ENCODE measurements around the gene ATP11C. TPM values are rescaled to one million over a fixed set of nuclear protein-coding genes. Genes with fewer than 3 reads are reported as not detected.

Gene ATP11C
- total RNA-seq, 2 experiments from 2014 or later = 15.2 to 18.2 TPM

DNA sequence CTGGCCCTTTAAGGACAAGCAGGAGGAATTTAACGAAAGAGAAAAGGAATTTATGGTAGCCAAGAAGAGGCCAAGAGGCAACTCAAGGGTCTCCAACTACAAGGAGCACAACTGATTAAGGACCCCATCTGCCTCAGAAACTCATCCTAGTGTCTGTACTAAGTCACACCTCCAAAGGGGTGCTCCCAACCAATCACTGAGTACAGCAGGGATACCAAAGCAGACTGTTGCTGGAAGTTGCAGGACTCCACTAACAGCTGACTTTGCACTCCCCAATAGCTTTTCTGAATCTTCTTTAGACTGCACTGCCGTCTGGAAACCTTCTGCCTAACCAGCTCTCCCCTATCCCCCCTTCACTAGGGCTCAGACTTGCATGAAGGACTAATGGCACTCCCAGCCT, 50.6 kb downstream of the ATP11C start:
- CTCF ChIA-PET = no interaction called here

DNA sequence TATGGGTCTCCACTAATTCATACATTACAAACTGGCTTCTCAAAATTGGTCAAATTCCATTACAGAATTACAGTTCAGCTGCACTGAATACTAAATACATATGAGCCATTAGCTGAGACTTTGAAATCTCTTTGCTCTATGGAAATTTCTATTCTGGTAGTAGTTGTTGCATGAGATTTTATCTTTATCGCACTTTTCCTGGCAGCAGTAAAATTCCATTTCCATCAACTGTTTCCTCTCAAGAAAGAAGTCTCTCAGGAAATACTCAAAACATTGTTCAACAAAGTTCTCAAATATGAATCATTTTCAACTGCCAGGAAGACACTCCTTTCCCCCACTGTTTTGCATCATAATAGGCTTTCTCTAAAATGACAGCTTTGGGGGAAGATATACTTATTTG, 51.3 kb downstream of the ATP11C start:
- POLR2A ChIA-PET = no interaction called here
- Histone ChIP-seq H3K9me3 (ENCODE audit: control insufficient read depth in 1 of 2, insufficient read depth in 1 of 2, low read length in 2 of 2) (no peaks in the 10 kb centered on the region), H3K4me1 (ENCODE audit: insufficient read depth, low read length) (no peaks in the 10 kb centered on the region), H3K27me3 (ENCODE audit: control insufficient read depth in 1 of 2, insufficient read depth in 2 of 2, low read length in 2 of 2) (no peaks in the 10 kb centered on the region), H3K27ac (ENCODE audit: low read depth in 1 of 2, low read length in 2 of 2) (no peak overlapping the region), H3K36me3 (ENCODE audit: insufficient read depth, low read length) (no peaks in the 10 kb centered on the region), H3K4me3 (ENCODE audit: low read length) (no peak overlapping the region)
- H3K4me1 Mint-ChIP-seq (ENCODE audit: low read depth) = peaks cover 22% of the 10 kb centered on the region
- intact Hi-C loops (cut with DNase I, micrococcal nuclease) = no loop called here
- H3K27ac Mint-ChIP-seq = no peak overlapping the region
- DNase-seq (no peak), ATAC-seq (ENCODE audit: poor library complexity) (no peak)
- H3K9me3 Mint-ChIP-seq = no peaks in the 10 kb centered on the region
- TF ChIP-seq, protein P1, sequence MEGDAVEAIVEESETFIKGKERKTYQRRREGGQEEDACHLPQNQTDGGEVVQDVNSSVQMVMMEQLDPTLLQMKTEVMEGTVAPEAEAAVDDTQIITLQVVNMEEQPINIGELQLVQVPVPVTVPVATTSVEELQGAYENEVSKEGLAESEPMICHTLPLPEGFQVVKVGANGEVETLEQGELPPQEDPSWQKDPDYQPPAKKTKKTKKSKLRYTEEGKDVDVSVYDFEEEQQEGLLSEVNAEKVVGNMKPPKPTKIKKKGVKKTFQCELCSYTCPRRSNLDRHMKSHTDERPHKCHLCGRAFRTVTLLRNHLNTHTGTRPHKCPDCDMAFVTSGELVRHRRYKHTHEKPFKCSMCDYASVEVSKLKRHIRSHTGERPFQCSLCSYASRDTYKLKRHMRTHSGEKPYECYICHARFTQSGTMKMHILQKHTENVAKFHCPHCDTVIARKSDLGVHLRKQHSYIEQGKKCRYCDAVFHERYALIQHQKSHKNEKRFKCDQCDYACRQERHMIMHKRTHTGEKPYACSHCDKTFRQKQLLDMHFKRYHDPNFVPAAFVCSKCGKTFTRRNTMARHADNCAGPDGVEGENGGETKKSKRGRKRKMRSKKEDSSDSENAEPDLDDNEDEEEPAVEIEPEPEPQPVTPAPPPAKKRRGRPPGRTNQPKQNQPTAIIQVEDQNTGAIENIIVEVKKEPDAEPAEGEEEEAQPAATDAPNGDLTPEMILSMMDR (IDR thresholded peaks at IDR 0.05) = no peak
- H3K36me3 Mint-ChIP-seq (ENCODE audit: low read depth) = peaks cover 28% of the 10 kb centered on the region
- CTCF ChIA-PET = no interaction called here
- no peak overlapping the region for H3K4me3 Mint-ChIP-seq
- H3K27me3 Mint-ChIP-seq = no peaks in the 10 kb centered on the region

More for the DNA sequence above, 50.6 kb downstream of the ATP11C start:
- POLR2A ChIA-PET = no interaction called here
- ATAC-seq (ENCODE audit: poor library complexity) = no peak
- Histone ChIP-seq H3K27ac (ENCODE audit: low read depth in 1 of 2, low read length in 2 of 2) (no peak overlapping the region), H3K36me3 (ENCODE audit: insufficient read depth, low read length) (no peaks in the 10 kb centered on the region), H3K9me3 (ENCODE audit: control insufficient read depth in 1 of 2, insufficient read depth in 1 of 2, low read length in 2 of 2) (no peaks in the 10 kb centered on the region), H3K4me1 (ENCODE audit: insufficient read depth, low read length) (no peaks in the 10 kb centered on the region), H3K27me3 (ENCODE audit: control insufficient read depth in 1 of 2, insufficient read depth in 2 of 2, low read length in 2 of 2) (no peaks in the 10 kb centered on the region), H3K4me3 (ENCODE audit: low read length) (no peak overlapping the region)
- Mint-ChIP-seq H3K36me3 (ENCODE audit: low read depth) (peaks cover 28% of the 10 kb centered on the region), H3K4me1 (ENCODE audit: low read depth) (peaks cover 22% of the 10 kb centered on the region), H3K9me3 (no peaks in the 10 kb centered on the region), H3K27me3 (no peaks in the 10 kb centered on the region), H3K27ac (no peak overlapping the region), H3K4me3 (no peak overlapping the region)
- TF ChIP-seq, protein P1 (IDR thresholded peaks at IDR 0.05) = no peak
- DNase-seq = no peak
- intact Hi-C loops (cut with DNase I, micrococcal nuclease) = no loop called here

DNA sequence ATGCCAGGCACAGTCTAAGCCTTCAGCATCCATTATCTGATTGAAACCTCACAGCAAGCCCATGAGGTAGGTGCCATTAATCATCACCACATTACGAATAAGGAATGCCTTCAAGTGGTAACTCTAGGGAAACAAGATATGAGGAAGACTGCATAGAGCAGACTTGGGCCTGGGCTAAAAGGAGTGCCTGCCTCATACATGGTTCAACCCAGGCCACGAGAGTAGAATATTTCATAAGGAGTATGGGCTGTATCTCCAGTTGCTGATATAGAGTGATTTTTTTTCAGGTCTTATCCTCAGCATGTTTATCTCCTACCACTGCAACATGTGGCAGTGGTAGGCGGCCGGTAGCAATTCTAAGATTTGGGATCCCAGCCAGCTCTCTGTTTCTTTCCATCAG, 51.7 kb downstream of the ATP11C start:
- no peak for DNase-seq
- intact Hi-C loops (cut with DNase I, micrococcal nuclease) = no loop called here
- Mint-ChIP-seq H3K4me3 (no peak overlapping the region), H3K4me1 (ENCODE audit: low read depth) (peaks cover 22% of the 10 kb centered on the region), H3K9me3 (no peaks in the 10 kb centered on the region), H3K36me3 (ENCODE audit: low read depth) (peaks cover 30% of the 10 kb centered on the region), H3K27me3 (no peaks in the 10 kb centered on the region), H3K27ac (no peak overlapping the region)
- Histone ChIP-seq H3K27me3 (ENCODE audit: control insufficient read depth in 1 of 2, insufficient read depth in 2 of 2, low read length in 2 of 2) (no peaks in the 10 kb centered on the region), H3K4me3 (ENCODE audit: low read length) (no peak overlapping the region), H3K4me1 (ENCODE audit: insufficient read depth, low read length) (no peaks in the 10 kb centered on the region), H3K9me3 (ENCODE audit: control insufficient read depth in 1 of 2, insufficient read depth in 1 of 2, low read length in 2 of 2) (no peaks in the 10 kb centered on the region), H3K36me3 (ENCODE audit: insufficient read depth, low read length) (no peaks in the 10 kb centered on the region), H3K27ac (ENCODE audit: low read depth in 1 of 2, low read length in 2 of 2) (no peak overlapping the region)
- no peak for ATAC-seq (ENCODE audit: poor library complexity)
- CTCF ChIA-PET = no interaction called here
- POLR2A ChIA-PET = no interaction called here
- TF ChIP-seq, protein P1 (IDR thresholded peaks at IDR 0.05) = no peak
